Regular cardiac myocyte (primary cell): ENCODE results near the gene RESF1. TPM values are rescaled to one million over a fixed set of nuclear protein-coding genes. Genes with fewer than 3 reads are reported as not detected.

ENCODE experiments used
- total RNA-seq: library from RNA; depleted of rRNA; stranded (reverse); fragments of >200 nt; gene quantifications from 2 replicates; pipeline ENCODE4 v1.2.3, GENCODE V29; 2014

Gene RESF1
- 11.0 and 13.2 TPM in 2 replicates for total RNA-seq

GRCh38 chr12:31959161-31959700 is at the start of gene RESF1:
RESF1 (plus strand) TSS chr12:31959415; CDS start chr12:31980956, 21,541 bp downstream.

Other genes starting within 250 kb of the RESF1 start
- 8.6 and 13.2 TPM in 2 replicates for gene AMN1, start 230.4 kb upstream of the RESF1 start, total RNA-seq
- 12.8 and 18.3 TPM in 2 replicates for gene BICD1, start 147.4 kb downstream of the RESF1 start, total RNA-seq